IMR-90 (cell line): Measurements from ENCODE around the gene DTX3L. TPM values are rescaled to one million over a fixed set of nuclear protein-coding genes. Genes with fewer than 3 reads are reported as not detected.

Experiments used
- ATAC-seq: fragments of 200-7000 bp; cut with Tn5 transposase; 2 replicates; pipeline ENCODE4 v1.9.1; 2020; ENCODE audit warnings: low read depth, mild to moderate bottlenecking, moderate library complexity
- BruUV-seq: library from RNA; stranded (reverse); fragments of 400-500 nt; replicated peaks from 2 replicates; lab custom pipeline; 2021; lab: Mats Ljungman, UMichigan
- CTCF ChIA-PET: fragments of 300-600 bp; formaldehyde crosslinking; extraction: SDS; loops from one replicate; lab custom pipeline; 2021; ENCODE audit warnings: antibody characterized with exemption; lab: Yijun Ruan, JAX
- POLR2A ChIA-PET: fragments of 300-600 bp; sonication (Branson Sonifier 250); formaldehyde crosslinking; loops from one replicate; lab custom pipeline; 2022; ENCODE audit warnings: antibody characterized with exemption; ENCODE audit not compliant: unreplicated experiment; lab: Charles Lee
- DNase-seq: peaks from one replicate; pipeline ENCODE4 v3.0.0; 2013
- H2AFZ ChIP-seq: replicated peaks from 2 replicates; pipeline ENCODE3; 2013; ENCODE audit warnings: low read length, mild to moderate bottlenecking; ENCODE audit not compliant: poor library complexity
- H2AK5ac ChIP-seq: 2 replicates; pipeline ENCODE4 v1.6.1; 2013; ENCODE audit warnings: low read depth, low read length, inconsistent platforms
- H2AK9ac ChIP-seq: replicated peaks from 2 replicates; pipeline ENCODE3; 2013; ENCODE audit warnings: mild to moderate bottlenecking, low read depth, low read length, moderate library complexity; ENCODE audit not compliant: poor library complexity
- H2BK120ac ChIP-seq: 2 replicates; pipeline ENCODE4 v1.6.1; 2013; ENCODE audit warnings: low read depth, low read length, inconsistent platforms
- H2BK15ac ChIP-seq: 3 replicates; pipeline ENCODE4 v1.6.1; 2013; ENCODE audit warnings: low read depth, low read length, inconsistent platforms
- H2BK20ac ChIP-seq: 2 replicates; pipeline ENCODE4 v1.6.1; 2013; ENCODE audit warnings: low read depth, mild to moderate bottlenecking, inconsistent platforms, low read length, moderate library complexity
- H2BK5ac ChIP-seq: 2 replicates; pipeline ENCODE4 v1.6.1; 2013; ENCODE audit warnings: mild to moderate bottlenecking, low read depth, low read length, inconsistent platforms; ENCODE audit not compliant: poor library complexity, severe bottlenecking
- H3K14ac ChIP-seq: replicated peaks from 2 replicates; pipeline ENCODE4 v1.6.1; 2013; ENCODE audit warnings: low read depth, low read length, inconsistent platforms
- H3K18ac ChIP-seq: 2 replicates; pipeline ENCODE4 v1.6.1; 2013; ENCODE audit warnings: low read depth, low read length, control low read depth
- H3K23ac ChIP-seq: 2 replicates; pipeline ENCODE4 v1.6.1; 2013; ENCODE audit warnings: low read depth, low read length, inconsistent platforms
- H3K27ac ChIP-seq: 2 replicates; pipeline ENCODE4 v1.5.1; 2013; ENCODE audit warnings: mild to moderate bottlenecking, control low read depth, low read length; ENCODE audit not compliant: insufficient read depth
- H3K27me3 ChIP-seq: 2 replicates; pipeline ENCODE4 v1.6.1; 2013; ENCODE audit warnings: low read length; ENCODE audit not compliant: control insufficient read depth, insufficient read depth
- H3K36me3 ChIP-seq: 2 replicates; pipeline ENCODE4 v1.6.1; 2013; ENCODE audit warnings: low read length, mixed read lengths; ENCODE audit not compliant: control insufficient read depth, insufficient read depth
- H3K4ac ChIP-seq: 2 replicates; pipeline ENCODE4 v1.6.1; 2013; ENCODE audit warnings: low read depth, low read length, inconsistent platforms
- H3K4me1 ChIP-seq: 2 replicates; pipeline ENCODE4 v1.6.1; 2013; ENCODE audit warnings: low read length, mixed read lengths; ENCODE audit not compliant: control insufficient read depth, insufficient read depth
- H3K4me2 ChIP-seq: 2 replicates; pipeline ENCODE4 v1.6.1; 2013; ENCODE audit warnings: low read depth, mild to moderate bottlenecking, control low read depth, low read length, moderate library complexity
- H3K4me3 ChIP-seq: 2 replicates; pipeline ENCODE4 v1.5.1; 2013; ENCODE audit warnings: low read depth, mild to moderate bottlenecking, control low read depth, low read length, moderate library complexity; ENCODE audit not compliant: insufficient read depth
- H3K56ac ChIP-seq: 2 replicates; pipeline ENCODE4 v1.6.1; 2013; ENCODE audit warnings: low read length, inconsistent platforms; ENCODE audit not compliant: insufficient read depth; ENCODE audit errors: extremely low read depth
- H3K79me1 ChIP-seq, 2 experiments: 2 replicates each; pipeline ENCODE4 v1.6.1; 2013; ENCODE audit warnings: low read length in 2 of 2, inconsistent platforms in 1 of 2, low read depth in 1 of 2
- H3K9ac ChIP-seq: 2 replicates; pipeline ENCODE4 v1.6.1; 2013; ENCODE audit warnings: low read depth, low read length, control low read depth
- H3K9me1 ChIP-seq: 2 replicates; pipeline ENCODE4 v1.6.1; 2013; ENCODE audit warnings: low read length, inconsistent platforms; ENCODE audit not compliant: insufficient read depth
- H3K9me3 ChIP-seq: 2 replicates; pipeline ENCODE4 v1.6.1; 2013; ENCODE audit warnings: low read length; ENCODE audit not compliant: control insufficient read depth, insufficient read depth
- H4K20me1 ChIP-seq: 2 replicates; pipeline ENCODE4 v1.6.1; 2013; ENCODE audit warnings: low read length, inconsistent platforms; ENCODE audit not compliant: insufficient read depth
- H4K5ac ChIP-seq: 2 replicates; pipeline ENCODE4 v1.6.1; 2013; ENCODE audit warnings: mild to moderate bottlenecking, low read depth, low read length, control low read depth
- H4K8ac ChIP-seq, 2 experiments: 2 replicates each; pipeline ENCODE4 v1.6.1; 2013; ENCODE audit warnings: low read depth in 2 of 2, low read length in 2 of 2, control low read depth in 1 of 2, inconsistent platforms in 1 of 2
- H4K91ac ChIP-seq: 2 replicates; pipeline ENCODE4 v1.6.1; 2013; ENCODE audit warnings: low read depth, low read length, inconsistent platforms; ENCODE audit not compliant: insufficient read depth
- BHLHE40 ChIP-seq: fragments of 150-350 bp; IDR thresholded peaks from 2 replicates; pipeline ENCODE4 v1.6.1; 2016; ENCODE audit warnings: mild to moderate bottlenecking, low read depth, low read length
- CEBPB ChIP-seq: IDR thresholded peaks from 2 replicates; pipeline ENCODE4 v1.6.1; 2012; ENCODE audit warnings: low read depth, low read length, improper control_type of control experiment
- CHD1 ChIP-seq: IDR thresholded peaks from 2 replicates; pipeline ENCODE4 v1.6.1; 2012; ENCODE audit warnings: low read depth, low read length, improper control_type of control experiment
- ELK1 ChIP-seq: fragments of 150-350 bp; IDR thresholded peaks from 2 replicates; pipeline ENCODE4 v1.6.1; 2016; ENCODE audit warnings: low read depth, mild to moderate bottlenecking, low read length, moderate library complexity, borderline replicate concordance
- FOS ChIP-seq: fragments of 150-350 bp; IDR thresholded peaks from 2 replicates; pipeline ENCODE4 v1.6.1; 2016; ENCODE audit warnings: low read depth, low read length
- MAFK ChIP-seq: IDR thresholded peaks from 2 replicates; pipeline ENCODE4 v1.6.1; 2012; ENCODE audit warnings: low read depth, low read length, improper control_type of control experiment
- MAZ ChIP-seq: IDR thresholded peaks from 2 replicates; pipeline ENCODE4 v1.6.1; 2012; ENCODE audit warnings: low read depth, mild to moderate bottlenecking, low read length, improper control_type of control experiment, moderate library complexity, borderline replicate concordance
- MXI1 ChIP-seq: IDR thresholded peaks from 2 replicates; pipeline ENCODE4 v1.6.1; 2012; ENCODE audit warnings: low read depth, mild to moderate bottlenecking, low read length, moderate library complexity, borderline replicate concordance
- NFE2L2 ChIP-seq: fragments of 150-350 bp; IDR thresholded peaks from 2 replicates; pipeline ENCODE4 v1.6.1; 2016; ENCODE audit warnings: low read depth, mild to moderate bottlenecking, low read length
- RAD21 ChIP-seq: IDR thresholded peaks from 2 replicates; pipeline ENCODE4 v1.6.1; 2012; ENCODE audit warnings: low read length, improper control_type of control experiment
- RCOR1 ChIP-seq: IDR thresholded peaks from 2 replicates; pipeline ENCODE4 v1.6.1; 2012; ENCODE audit warnings: mild to moderate bottlenecking, low read length, improper control_type of control experiment; ENCODE audit not compliant: insufficient replicate concordance
- RFX5 ChIP-seq: IDR thresholded peaks from 2 replicates; pipeline ENCODE4 v1.8.0; 2012; ENCODE audit warnings: low read depth, mild to moderate bottlenecking, low read length, moderate library complexity
- WGBS, 2 experiments: methylation state at CpG; one replicate each; pipeline versions ENCODE4 v1.1.5 to v1.1.7; 2013; ENCODE audit warnings: missing lambda C conversion rate in 2 of 2; ENCODE audit not compliant: insufficient read length in 1 of 2; ENCODE audit errors: extremely low coverage in 2 of 2; 5-methylcytosine and 5-hydroxymethylcytosine counted together
- dilution Hi-C: fragments of 300-500 bp; cut with HindIII; formaldehyde crosslinking; loops from one replicate; pipeline ENCODE4 v1.14.3; 2018; ENCODE audit warnings: low sequenced_read_pairs; ENCODE audit not compliant: unreplicated experiment
- in situ Hi-C: fragments of 300-500 bp; cut with MboI; formaldehyde crosslinking; loops from 3 replicates; pipeline ENCODE4 v1.14.3; 2019; ENCODE audit warnings: low sequenced_read_pairs, inconsistent platforms, mixed read lengths
- intact Hi-C: fragments of 100-400 bp; cut with micrococcal nuclease; formaldehyde crosslinking; loops from 2 replicates; pipeline ENCODE4 v1.10.0; 2022
- polyA plus RNA-seq, 3 experiments: library from polyadenylated mRNA; depleted of rRNA; stranded (reverse); fragments of >200 nt; gene quantifications; 2 replicates each; pipeline ENCODE4 v1.2.3, GENCODE V29; 2012; ENCODE audit warnings: low replicate concordance in 1 of 3
- total RNA-seq: library from RNA; depleted of rRNA; stranded (reverse); fragments of >200 nt; gene quantifications from 2 replicates; pipeline ENCODE4 v1.2.3, GENCODE V29; 2012
- TF ChIP-seq, protein P1 (sequence below): fragments of 150-350 bp; IDR thresholded peaks from 2 replicates; pipeline ENCODE4 v1.6.1; 2017; ENCODE audit warnings: mild to moderate bottlenecking, antibody characterized with exemption, low read length, low read depth

The DTX3L gene
- total and polyA plus RNA-seq, 2 of the 4 experiments (the other 2 are of a cell fraction), result 4.1 to 7.9 TPM

GRCh38 chr3:122578069-122578740, 14.1 kb downstream of the DTX3L start:
- no peak overlapping the region for H3K27ac ChIP-seq
- no peaks in the 10 kb centered on the region for H3K27me3 ChIP-seq
- CTCF ChIA-PET, result interaction anchor here (0.6 kb wide), 1 partner anchor 230 kb away, joined by 3 read pairs; no protein-coding TSS in a partner anchor
- no peak overlapping the region for H4K91ac ChIP-seq
- H3K79me1 ChIP-seq, result no peaks in the 10 kb centered on the region
- WGBS, 2 experiments, result no CpG with 5 or more reads among the region's 5 CpGs
- H2AK5ac ChIP-seq, result no peak overlapping the region
- no peaks in the 10 kb centered on the region for H3K36me3 ChIP-seq
- H3K4me2 ChIP-seq, result no peak overlapping the region; the same call in 1 of the 2 replicates
- no peak overlapping the region for H4K5ac ChIP-seq
- no peak overlapping the region for H3K14ac ChIP-seq
- H4K8ac ChIP-seq, result no peak overlapping the region
- ATAC-seq, result no peak
- DNase-seq, result no peak
- no peak overlapping the region for H2BK15ac ChIP-seq
- no peaks in the 10 kb centered on the region for H3K9me1 ChIP-seq
- no peak overlapping the region for H2BK20ac ChIP-seq
- no peak overlapping the region for H2AFZ ChIP-seq
- H2BK5ac ChIP-seq, result no peak overlapping the region
- no peak overlapping the region for H2AK9ac ChIP-seq
- no peak overlapping the region for H3K9ac ChIP-seq
- H4K20me1 ChIP-seq, result no peaks in the 10 kb centered on the region
- peaks cover 4% of the 10 kb centered on the region; the same call in 1 of the 2 replicates for H3K4me1 ChIP-seq
- H3K4ac ChIP-seq, result no peak overlapping the region
- BruUV-seq, result no TSS peak
- no peak overlapping the region for H3K4me3 ChIP-seq
- no peak overlapping the region for H3K23ac ChIP-seq
- dilution Hi-C loops, result no loop called here
- no peak overlapping the region for H2BK120ac ChIP-seq
- intact Hi-C loops, result no loop called here
- 0 out of 2 replicates have a peak overlapping the region, but pooled peaks have one; percentile 4 for H3K56ac ChIP-seq
- H3K18ac ChIP-seq, result no peak overlapping the region
- POLR2A ChIA-PET, result interaction anchor here (0.9 kb wide), 1 partner anchor 9 kb away, joined by 5 read pairs; no protein-coding TSS in a partner anchor
- H3K9me3 ChIP-seq, result peaks cover 6% of the 10 kb centered on the region
- TF ChIP-seq MXI1, result no peak
- TF ChIP-seq RCOR1, result no peak
- no peak for TF ChIP-seq CEBPB
- TF ChIP-seq, protein P1, sequence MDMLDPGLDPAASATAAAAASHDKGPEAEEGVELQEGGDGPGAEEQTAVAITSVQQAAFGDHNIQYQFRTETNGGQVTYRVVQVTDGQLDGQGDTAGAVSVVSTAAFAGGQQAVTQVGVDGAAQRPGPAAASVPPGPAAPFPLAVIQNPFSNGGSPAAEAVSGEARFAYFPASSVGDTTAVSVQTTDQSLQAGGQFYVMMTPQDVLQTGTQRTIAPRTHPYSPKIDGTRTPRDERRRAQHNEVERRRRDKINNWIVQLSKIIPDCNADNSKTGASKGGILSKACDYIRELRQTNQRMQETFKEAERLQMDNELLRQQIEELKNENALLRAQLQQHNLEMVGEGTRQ, result no peak
- no peak for TF ChIP-seq FOS
- no peak for TF ChIP-seq RFX5
- TF ChIP-seq BHLHE40, result no peak
- no peak for TF ChIP-seq CHD1
- no peak for TF ChIP-seq MAZ
- TF ChIP-seq ELK1, result no peak
- no peak for TF ChIP-seq NFE2L2
- no peak for TF ChIP-seq MAFK
- no peak for TF ChIP-seq RAD21
- in situ Hi-C loops, result no loop called here
